ENCODE results near the gene PLXNA1.
A peak's percentile ranks its signal among the peaks of the same experiment; 100 is the strongest.

Gene PLXNA1

GRCh38 chr3:127027061-127027735, 44.3 kb downstream of the PLXNA1 start:
- DNase-seq = no peak
- H3K27ac Mint-ChIP-seq = no peak overlapping the region
- no peaks in the 10 kb centered on the region for H3K27me3 Mint-ChIP-seq

GRCh38 chr3:127027811-127028548, 45.1 kb downstream of the PLXNA1 start:
- Mint-ChIP-seq H3K4me3 (no peak overlapping the region), H3K27me3 (no peaks in the 10 kb centered on the region), H3K4me1 (peaks cover 3 to 10% of the 10 kb centered on the region in 2 donors), H3K27ac (no peak overlapping the region), H3K9me3 (no peaks in the 10 kb centered on the region), H3K36me3 (peaks cover 43 to 62% of the 10 kb centered on the region in 2 donors)
- ATAC-seq (replicated peaks) = no peak
- DNase-seq = no peak

More at GRCh38 chr3:127027061-127027735, 44.3 kb downstream of the PLXNA1 start:
- Mint-ChIP-seq H3K36me3 (peaks cover 39 to 57% of the 10 kb centered on the region in 2 donors), H3K9me3 (no peaks in the 10 kb centered on the region), H3K4me1 (peaks cover 3 to 10% of the 10 kb centered on the region in 2 donors), H3K4me3 (no peak overlapping the region)
- no peak for ATAC-seq (replicated peaks)

- DNase-seq (no peak), ATAC-seq (replicated peaks) (no peak)
- Mint-ChIP-seq H3K36me3 (peaks cover 42 to 64% of the 10 kb centered on the region in 2 donors), H3K4me3 (no peak overlapping the region), H3K27ac (no peak overlapping the region), H3K4me1 (peaks cover 3 to 10% of the 10 kb centered on the region in 2 donors), H3K27me3 (no peaks in the 10 kb centered on the region), H3K9me3 (no peaks in the 10 kb centered on the region)
Observed at GRCh38 chr3:127028781-127029657, 46.1 kb downstream of the PLXNA1 start.

GRCh38 chr3:127029658-127030507, 47.0 kb downstream of the PLXNA1 start:
- H3K36me3 Mint-ChIP-seq = peaks cover 38 to 61% of the 10 kb centered on the region in 2 donors
- no peak for ATAC-seq (replicated peaks)

GRCh38 chr3:127030508-127031412, 47.8 kb downstream of the PLXNA1 start:
- Mint-ChIP-seq H3K9me3 (no peaks in the 10 kb centered on the region), H3K4me1 (no peaks in the 10 kb centered on the region), H3K36me3 (peaks cover 36 to 54% of the 10 kb centered on the region in 2 donors), H3K27ac (no peak overlapping the region), H3K27me3 (no peaks in the 10 kb centered on the region), H3K4me3 (no peak overlapping the region)
- ATAC-seq (replicated peaks) (no peak), DNase-seq (no peak)

More at GRCh38 chr3:127029658-127030507, 47.0 kb downstream of the PLXNA1 start:
- H3K4me3 Mint-ChIP-seq = no peak overlapping the region
- no peaks in the 10 kb centered on the region for H3K27me3 Mint-ChIP-seq
- no peak overlapping the region for H3K27ac Mint-ChIP-seq
- peaks cover 2 to 8% of the 10 kb centered on the region in 2 donors for H3K4me1 Mint-ChIP-seq
- no peak for DNase-seq
- H3K9me3 Mint-ChIP-seq = no peaks in the 10 kb centered on the region

GRCh38 chr3:127031413-127031810, 48.5 kb downstream of the PLXNA1 start:
- DNase-seq = no peak
- Mint-ChIP-seq H3K36me3 (peaks cover 36 to 51% of the 10 kb centered on the region in 2 donors), H3K4me1 (no peaks in the 10 kb centered on the region), H3K4me3 (no peak overlapping the region), H3K27ac (peak overlapping the region; percentile 56), H3K9me3 (no peaks in the 10 kb centered on the region), H3K27me3 (no peaks in the 10 kb centered on the region)
- ATAC-seq (replicated peaks) = no peak

- Mint-ChIP-seq H3K4me1 (no peaks in the 10 kb centered on the region), H3K27me3 (no peaks in the 10 kb centered on the region), H3K27ac (no peak overlapping the region), H3K4me3 (no peak overlapping the region), H3K36me3 (peaks cover 33 to 48% of the 10 kb centered on the region in 2 donors), H3K9me3 (no peaks in the 10 kb centered on the region)
- no peak for ATAC-seq (replicated peaks)
- no peak for DNase-seq
Observed at GRCh38 chr3:127031845-127032244, 48.9 kb downstream of the PLXNA1 start.

- H3K9me3 Mint-ChIP-seq = no peaks in the 10 kb centered on the region
- no peaks in the 10 kb centered on the region for H3K27me3 Mint-ChIP-seq
- no peaks in the 10 kb centered on the region for H3K4me1 Mint-ChIP-seq
- no peak for ATAC-seq (replicated peaks)
- no peak overlapping the region for H3K4me3 Mint-ChIP-seq
- H3K27ac Mint-ChIP-seq = peak overlapping the region; percentile 80
- H3K36me3 Mint-ChIP-seq = peaks cover 31 to 42% of the 10 kb centered on the region in 2 donors
- DNase-seq = no peak
Observed at GRCh38 chr3:127032296-127032990, 49.5 kb downstream of the PLXNA1 start.
